HCT116 (cell line): ENCODE measurements around the gene TRAPPC12. TPM values are rescaled to one million over a fixed set of nuclear protein-coding genes. Genes with fewer than 3 reads are reported as not detected.

Experiments used
- ATAC-seq: fragments of 200-7000 bp; cut with Tn5 transposase; 2 replicates; pipeline ENCODE4 v1.9.1; 2020; ENCODE audit warnings: mild to moderate bottlenecking, moderate library complexity
- BruUV-seq: library from RNA; stranded (reverse); fragments of 400-500 nt; replicated peaks from 2 replicates; lab custom pipeline; 2021; lab: Mats Ljungman, UMichigan
- CTCF ChIA-PET: fragments of 300-600 bp; sonication (Branson Sonifier 250); formaldehyde crosslinking; loops from one replicate; lab custom pipeline; 2021; ENCODE audit warnings: antibody characterized with exemption; lab: Charles Lee
- POLR2A ChIA-PET: fragments of 300-600, 350-600 bp; sonication (Branson Sonifier 250); formaldehyde crosslinking; loops from one replicate; lab custom pipeline; 2021; ENCODE audit warnings: antibody characterized with exemption; lab: Charles Lee
- RAD21 ChIA-PET, 2 experiments: fragments of 300-600 bp; sonication (Branson Sonifier 250); formaldehyde crosslinking; loops; one replicate each; lab custom pipeline; 2023; ENCODE audit warnings: low total read pairs in 2 of 2; ENCODE audit not compliant: uncharacterized antibody in 2 of 2, unreplicated experiment in 2 of 2, low non-redundant PET in 1 of 2; lab: Charles Lee
- DNase-seq: peaks from one replicate; pipeline ENCODE4 v3.0.0-alpha.2; 2010; ENCODE audit warnings: low read depth, low spot score
- H2AFZ ChIP-seq: fragments of 200-600 bp; shearing (Covaris generic), sonication (generic); 2 replicates; pipeline ENCODE4 v1.6.1; 2017; ENCODE audit warnings: low read depth, mixed run types, mixed read lengths, antibody characterized with exemption, low read length; ENCODE audit not compliant: poor library complexity, severe bottlenecking
- H3K27ac ChIP-seq: 2 replicates; pipeline ENCODE4 v1.5.1; 2012; ENCODE audit warnings: low read depth, low read length
- H3K27me3 ChIP-seq: fragments of 200-600 bp; sonication (generic); 2 replicates; pipeline ENCODE4 v1.6.1; 2016; ENCODE audit warnings: mixed run types, low read length, mixed read lengths; ENCODE audit not compliant: insufficient read depth
- H3K36me3 ChIP-seq, 2 experiments: fragments of 200-500 bp in 1 of 2; fragments of 200-600 bp in 1 of 2; sonication (Bioruptor generic) in 1 of 2; sonication (generic) in 1 of 2; 2 replicates each; pipeline versions ENCODE4 v1.5.1 to v1.6.1; 2014 to 2016; ENCODE audit warnings: low read length in 2 of 2, inconsistent platforms in 1 of 2, mixed read lengths in 1 of 2, mixed run types in 1 of 2; ENCODE audit not compliant: insufficient read depth in 2 of 2, control insufficient read depth in 1 of 2
- H3K4me1 ChIP-seq, 2 experiments: fragments of 200-600 bp in 1 of 2; sonication (generic) in 1 of 2; 2 replicates each; pipeline versions ENCODE4 v1.5.1 to v1.6.1; 2012 to 2017; ENCODE audit warnings: low read length in 2 of 2, inconsistent platforms in 1 of 2, mild to moderate bottlenecking in 1 of 2, mixed read lengths in 1 of 2, mixed run types in 1 of 2, moderate library complexity in 1 of 2; ENCODE audit not compliant: insufficient read depth in 2 of 2, control insufficient read depth in 1 of 2
- H3K4me2 ChIP-seq: fragments of 200-600 bp; sonication (generic); 2 replicates; pipeline ENCODE4 v1.6.1; 2017; ENCODE audit warnings: mixed run types, low read length, mixed read lengths
- H3K4me3 ChIP-seq, 2 experiments: fragments of 200-600 bp in 1 of 2; sonication (generic) in 1 of 2; replicated peaks in 1 of 2; 2 replicates each; pipeline ENCODE4 v1.5.1; 2011 to 2016; ENCODE audit warnings: low read length in 2 of 2, control low read depth in 1 of 2, low read depth in 1 of 2, mild to moderate bottlenecking in 1 of 2, mixed read lengths in 1 of 2, mixed run types in 1 of 2
- H3K79me2 ChIP-seq: fragments of 200-600 bp; sonication (generic); 2 replicates; pipeline ENCODE4 v1.6.1; 2017; ENCODE audit warnings: mild to moderate bottlenecking, mixed run types, low read length, moderate library complexity, mixed read lengths; ENCODE audit not compliant: insufficient read depth
- H3K9ac ChIP-seq: fragments of 200-600 bp; sonication (generic); 2 replicates; pipeline ENCODE4 v1.6.1; 2016; ENCODE audit warnings: low read length, mixed read lengths
- H3K9me2 ChIP-seq: fragments of 200-600 bp; sonication (generic), shearing (Covaris generic); 2 replicates; pipeline ENCODE4 v1.6.1; 2017; ENCODE audit warnings: mixed run types, mild to moderate bottlenecking, moderate library complexity; ENCODE audit not compliant: insufficient read depth
- H3K9me3 ChIP-seq, 2 experiments: fragments of 200-500 bp in 1 of 2; fragments of 200-600 bp in 1 of 2; sonication (Bioruptor generic) in 1 of 2; sonication (generic) in 1 of 2; 2 replicates each; pipeline ENCODE4 v1.6.1; 2014 to 2017; ENCODE audit warnings: low read length in 2 of 2, mixed read lengths in 2 of 2, inconsistent platforms in 1 of 2, low read depth in 1 of 2, mild to moderate bottlenecking in 1 of 2, mixed run types in 1 of 2, moderate library complexity in 1 of 2; ENCODE audit not compliant: control insufficient read depth in 1 of 2, insufficient read depth in 1 of 2
- H4K20me1 ChIP-seq: fragments of 200-600 bp; sonication (generic), shearing (Covaris generic); 2 replicates; pipeline ENCODE4 v1.6.1; 2017; ENCODE audit warnings: mixed run types, mild to moderate bottlenecking, moderate library complexity; ENCODE audit not compliant: insufficient read depth
- ATF3 ChIP-seq: IDR thresholded peaks from 2 replicates; pipeline ENCODE4 v1.6.1; 2012
- CBX3 ChIP-seq: IDR thresholded peaks from 2 replicates; pipeline ENCODE4 v1.6.1; 2012; ENCODE audit warnings: low read depth
- CEBPB ChIP-seq: IDR thresholded peaks from 2 replicates; pipeline ENCODE4 v1.6.1; 2012; ENCODE audit warnings: low read depth
- CTCF ChIP-seq, 3 experiments: fragments of 200-600 bp in 1 of 3; sonication (generic) in 1 of 3; IDR thresholded peaks in 2 of 3; conservative IDR thresholded peaks in 1 of 3; 2 replicates each; pipeline ENCODE4 v1.5.1; 2012 to 2017; ENCODE audit warnings: low read depth in 2 of 3, low read length in 2 of 3, antibody characterized with exemption in 1 of 3, borderline replicate concordance in 1 of 3, control low read depth in 1 of 3, mild to moderate bottlenecking in 1 of 3, mixed read lengths in 1 of 3, mixed run types in 1 of 3, moderate library complexity in 1 of 3; ENCODE audit not compliant: insufficient read depth in 1 of 3
- EGR1 ChIP-seq: IDR thresholded peaks from 2 replicates; pipeline ENCODE4 v1.6.1; 2012; ENCODE audit warnings: low read depth
- ELF1 ChIP-seq: IDR thresholded peaks from 2 replicates; pipeline ENCODE4 v1.6.1; 2012; ENCODE audit warnings: low read depth, borderline replicate concordance
- EZH2 ChIP-seq: fragments of 200-600 bp; sonication (generic); IDR thresholded peaks from 2 replicates; pipeline ENCODE4 v1.6.1; 2017; ENCODE audit warnings: antibody characterized with exemption, mixed run types
- EZH2phosphoT487 ChIP-seq: fragments of 200-600 bp; IDR thresholded peaks from 2 replicates; pipeline ENCODE4 v1.6.1; 2018; ENCODE audit warnings: antibody characterized with exemption, borderline replicate concordance
- FOSL1 ChIP-seq: IDR thresholded peaks from 2 replicates; pipeline ENCODE4 v1.6.1; 2012; ENCODE audit warnings: low read depth
- JUND ChIP-seq: IDR thresholded peaks from 2 replicates; pipeline ENCODE4 v1.6.1; 2012
- POLR2A ChIP-seq: IDR thresholded peaks from 2 replicates; pipeline ENCODE4 v1.7.0; 2011; ENCODE audit warnings: borderline replicate concordance; ENCODE audit not compliant: insufficient read depth, insufficient read length; ENCODE audit errors: extremely low read depth
- REST ChIP-seq: IDR thresholded peaks from 2 replicates; pipeline ENCODE4 v1.6.1; 2012; ENCODE audit warnings: low read depth
- SIN3A ChIP-seq: IDR thresholded peaks from 2 replicates; pipeline ENCODE4 v1.6.1; 2012; ENCODE audit warnings: low read depth
- SP1 ChIP-seq: IDR thresholded peaks from 2 replicates; pipeline ENCODE4 v1.6.1; 2012; ENCODE audit warnings: low read depth
- SRF ChIP-seq: IDR thresholded peaks from 2 replicates; pipeline ENCODE4 v1.6.1; 2012; ENCODE audit warnings: low read depth
- TCF7L2 ChIP-seq: IDR thresholded peaks from 2 replicates; pipeline ENCODE4 v1.7.0; 2011; ENCODE audit warnings: borderline replicate concordance, inconsistent platforms; ENCODE audit not compliant: insufficient read depth, insufficient read length; ENCODE audit errors: extremely low read depth
- ZBTB33 ChIP-seq: IDR thresholded peaks from 2 replicates; pipeline ENCODE4 v1.6.1; 2011; ENCODE audit warnings: mild to moderate bottlenecking, low read length, moderate library complexity; ENCODE audit not compliant: insufficient replicate concordance; ENCODE audit errors: extremely low read depth
- ZFX ChIP-seq: fragments of 450-650 bp; IDR thresholded peaks from 2 replicates; pipeline ENCODE4 v1.6.1; 2017
- ZNF274 ChIP-seq: fragments of 200-500 bp; sonication (Bioruptor generic); IDR thresholded peaks from 2 replicates; pipeline ENCODE4 v1.6.1; 2014; ENCODE audit warnings: mild to moderate bottlenecking, low read depth, low read length, inconsistent platforms
- intact Hi-C: fragments of 100-400 bp; cut with micrococcal nuclease; formaldehyde crosslinking; loops from 2 replicates; pipeline ENCODE4 v1.10.0; 2022
- total RNA-seq: library from RNA; stranded (reverse); gene quantifications from one replicate; pipeline ENCODE4 v1.2.1, GENCODE V29; 2021; ENCODE audit not compliant: unreplicated experiment

Gene TRAPPC12
- total RNA-seq, 1 experiment from 2014 or later = 47.4 TPM

GRCh38 chr2:3432067-3432466 is 52.6 kb downstream of the TRAPPC12 start:
- intact Hi-C loops = no loop called here
- ChIA-PET CTCF (no interaction called here), POLR2A (no interaction called here), RAD21 (no interaction called here)
- no peak for TF ChIP-seq TCF7L2
- TF ChIP-seq SIN3A = no peak
- no peak for TF ChIP-seq ELF1
- TF ChIP-seq EGR1 = no peak
- TF ChIP-seq ATF3 = no peak
- no peak for TF ChIP-seq CTCF (IDR thresholded peaks at IDR 0.05 in 2 of 3, conservative IDR thresholded peaks at IDR 0.05 in 1 of 3; ENCODE audit: borderline replicate concordance in 1 of 3, insufficient read depth in 1 of 3, low read depth in 2 of 3, low read length in 2 of 3)
- TF ChIP-seq EZH2phosphoT487 = no peak
- no peak for TF ChIP-seq FOSL1
- TF ChIP-seq REST = no peak
- no peak for TF ChIP-seq CEBPB
- TF ChIP-seq SRF = no peak
- TF ChIP-seq SP1 = no peak
- TF ChIP-seq EZH2 = no peak
- no peak for TF ChIP-seq ZFX
- TF ChIP-seq POLR2A = no peak
- no peak for TF ChIP-seq ZBTB33
- no peak for TF ChIP-seq JUND
- no peak for TF ChIP-seq CBX3
- no peak for TF ChIP-seq ZNF274
- Histone ChIP-seq H3K9ac (no peak overlapping the region), H3K4me3 (no peak overlapping the region), H4K20me1 (no peaks in the 10 kb centered on the region), H3K9me2 (no peaks in the 10 kb centered on the region), H3K79me2 (no peaks in the 10 kb centered on the region), H3K4me1 (no peaks in the 10 kb centered on the region), H2AFZ (no peak overlapping the region), H3K9me3 (no peaks in the 10 kb centered on the region), H3K36me3 (peaks cover 0 to 2% of the 10 kb centered on the region in 2 experiments; a peak in 2 of 4 replicates), H3K27me3 (no peaks in the 10 kb centered on the region), H3K4me2 (no peak overlapping the region), H3K27ac (no peak overlapping the region)
- BruUV-seq = no TSS peak
- no peak for DNase-seq
- no peak for ATAC-seq
